IPS-20b (cell line): ENCODE measurements around the gene ZNF763.

Experiments used
- H3K27ac ChIP-seq: one replicate; pipeline ENCODE4 v1.5.1; 2013; ENCODE audit warnings: low read length
- H3K27me3 ChIP-seq: 2 replicates; pipeline ENCODE4 v1.6.1; 2013; ENCODE audit warnings: mild to moderate bottlenecking, low read length, inconsistent platforms; ENCODE audit not compliant: insufficient read depth
- H3K36me3 ChIP-seq: 2 replicates; pipeline ENCODE4 v1.6.1; 2013; ENCODE audit warnings: low read depth, mild to moderate bottlenecking, inconsistent platforms, low read length, moderate library complexity; ENCODE audit not compliant: insufficient read depth
- H3K4me1 ChIP-seq: 2 replicates; pipeline ENCODE4 v1.6.1; 2013; ENCODE audit warnings: mild to moderate bottlenecking, control low read depth, inconsistent platforms, low read length, moderate library complexity; ENCODE audit not compliant: insufficient read depth
- H3K4me3 ChIP-seq: 2 replicates; pipeline ENCODE4 v1.5.1; 2013; ENCODE audit warnings: mild to moderate bottlenecking, low read length, inconsistent platforms
- H3K9ac ChIP-seq: 2 replicates; pipeline ENCODE4 v1.6.1; 2013; ENCODE audit warnings: low read depth, mild to moderate bottlenecking, inconsistent platforms, low read length, moderate library complexity
- H3K9me3 ChIP-seq: 2 replicates; pipeline ENCODE4 v1.6.1; 2013; ENCODE audit warnings: mild to moderate bottlenecking, low read depth, low read length, inconsistent platforms; ENCODE audit not compliant: insufficient read depth

ZNF763 gene

GRCh38 chr19:12015015-12015752, 50.3 kb downstream of the ZNF763 start:
- H3K27ac ChIP-seq = no peak overlapping the region
- peaks cover 89% of the 10 kb centered on the region for H3K9me3 ChIP-seq
- H3K4me1 ChIP-seq = no peaks in the 10 kb centered on the region
- no peaks in the 10 kb centered on the region for H3K27me3 ChIP-seq
- no peak overlapping the region; the same call in 1 of the 2 replicates for H3K4me3 ChIP-seq
- no peak overlapping the region for H3K9ac ChIP-seq
- H3K36me3 ChIP-seq = peaks cover 56% of the 10 kb centered on the region

DNA sequence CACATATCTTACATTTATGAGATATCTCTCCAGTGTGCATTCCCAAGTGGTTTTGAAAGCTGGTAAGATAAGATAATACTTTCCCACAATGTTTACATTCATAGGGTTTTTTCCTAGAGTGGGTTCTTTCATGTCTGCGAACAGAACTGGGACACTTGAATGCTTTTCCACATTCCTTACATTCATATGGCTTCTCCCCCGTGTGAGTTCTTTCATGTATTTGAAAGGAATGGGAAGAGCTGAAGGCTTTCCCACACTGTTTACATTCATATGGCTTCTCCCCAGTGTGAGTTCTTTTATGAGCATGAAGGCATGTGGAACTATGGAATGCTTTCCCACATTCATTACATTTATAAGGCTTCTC, 50.9 kb downstream of the ZNF763 start:
- Histone ChIP-seq H3K4me1 (no peaks in the 10 kb centered on the region), H3K27me3 (no peaks in the 10 kb centered on the region), H3K27ac (no peak overlapping the region), H3K9ac (no peak overlapping the region), H3K4me3 (no peak overlapping the region), H3K36me3 (peaks cover 56% of the 10 kb centered on the region), H3K9me3 (peaks cover 93% of the 10 kb centered on the region)
